ENCODE results near the gene DCHS1.
"Not testable (repeated sequence)": the region's sequence is repeated elsewhere in the genome, so short reads cannot be mapped to it uniquely, and the experiment has no call there.

Gene DCHS1

GRCh38 chr11:6655790-6656583 is at the start of gene DCHS1:
Gene DCHS1 (minus strand): TSS chr11:6655809. CDS start chr11:6641613, 14,196 bp downstream.
- peak within 1 kb of the TSS; percentile 21 for H3K4me3 ChIP-seq (ENCODE audit: low read depth, low read length)
- TF ChIP-seq CTCF (IDR thresholded peaks at IDR 0.05; ENCODE audit: borderline replicate concordance, insufficient read depth, low read depth, low read length), result no peak

GRCh38 chr11:6703247-6704063 is 47.8 kb upstream of the DCHS1 start:
- TF ChIP-seq CTCF (IDR thresholded peaks at IDR 0.05; ENCODE audit: borderline replicate concordance, insufficient read depth, low read depth, low read length), result peak; percentile 29; the same call in 1 of the 2 replicates
- no peak overlapping the region for H3K4me3 ChIP-seq (ENCODE audit: low read depth, low read length)

- H3K4me3 ChIP-seq (ENCODE audit: low read depth, low read length), result not testable (repeated sequence)
These were observed 46.3 kb upstream of the DCHS1 start for GRCh38 chr11:6701955-6702354.

GRCh38 chr11:6695377-6695776 is 39.8 kb upstream of the DCHS1 start:
- no peak overlapping the region for H3K4me3 ChIP-seq (ENCODE audit: low read depth, low read length)

GRCh38 chr11:6694229-6694535 is 38.6 kb upstream of the DCHS1 start:
- TF ChIP-seq CTCF (IDR thresholded peaks at IDR 0.05; ENCODE audit: borderline replicate concordance, insufficient read depth, low read depth, low read length), result no peak
- H3K4me3 ChIP-seq (ENCODE audit: low read depth, low read length), result no peak overlapping the region

More at GRCh38 chr11:6695377-6695776, 39.8 kb upstream of the DCHS1 start:
- no peak for TF ChIP-seq CTCF (IDR thresholded peaks at IDR 0.05; ENCODE audit: borderline replicate concordance, insufficient read depth, low read depth, low read length)

GRCh38 chr11:6693342-6694228 is 38.0 kb upstream of the DCHS1 start:
- H3K4me3 ChIP-seq (ENCODE audit: low read depth, low read length), result no peak overlapping the region
- no peak for TF ChIP-seq CTCF (IDR thresholded peaks at IDR 0.05; ENCODE audit: borderline replicate concordance, insufficient read depth, low read depth, low read length)

GRCh38 chr11:6692128-6692527 is 36.5 kb upstream of the DCHS1 start:
- TF ChIP-seq CTCF (IDR thresholded peaks at IDR 0.05; ENCODE audit: borderline replicate concordance, insufficient read depth, low read depth, low read length), result no peak
- no peak overlapping the region for H3K4me3 ChIP-seq (ENCODE audit: low read depth, low read length)

GRCh38 chr11:6690431-6691132 is 35.0 kb upstream of the DCHS1 start:
- not testable (repeated sequence) for H3K4me3 ChIP-seq (ENCODE audit: low read depth, low read length)

Measured in GM12875 (cell line).